HG02973 (cell line): ENCODE results near the gene EEF2KMT.
"Not testable (repeated sequence)": the region's sequence is repeated elsewhere in the genome, so short reads cannot be mapped to it uniquely, and the experiment has no call there.

Experiments used
- ATAC-seq: cut with Tn5 transposase; IDR thresholded peaks from one replicate; pipeline ENCODE4 v1.9.1; 2021; ENCODE audit warnings: moderate library complexity; ENCODE audit not compliant: unreplicated experiment

The EEF2KMT gene

GRCh38 chr16:5096437-5097060 is 1.0 kb downstream of the EEF2KMT start:
- not testable (repeated sequence) for ATAC-seq

GRCh38 chr16:5095145-5095830 is 2.3 kb downstream of the EEF2KMT start:
- not testable (repeated sequence) for ATAC-seq

DNA sequence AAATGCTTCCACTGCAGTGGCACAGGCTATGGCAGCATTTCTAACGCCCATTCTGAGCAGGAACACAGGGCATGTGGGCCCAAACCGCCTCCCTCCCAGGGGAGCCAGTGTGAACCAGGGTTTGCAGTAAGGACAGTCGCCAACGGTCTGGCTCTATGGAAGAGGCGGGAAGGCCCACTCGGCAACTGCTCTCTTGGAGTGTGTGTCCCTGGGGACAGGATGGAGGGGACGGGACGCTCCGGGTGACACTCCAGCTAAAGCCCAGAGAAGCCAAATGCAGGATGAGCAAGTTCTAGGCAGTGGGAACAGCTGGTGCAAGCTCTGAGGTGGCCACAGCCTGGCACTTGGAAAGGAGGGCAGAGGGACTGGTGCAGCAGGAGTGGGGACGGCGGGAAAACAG is 3.8 kb downstream of the EEF2KMT start:
- not testable (repeated sequence) for ATAC-seq

- ATAC-seq: not testable (repeated sequence)
These were observed 4.5 kb downstream of the EEF2KMT start for GRCh38 chr16:5093081-5093480.

- ATAC-seq: not testable (repeated sequence)
These were observed 7.0 kb downstream of the EEF2KMT start for GRCh38 chr16:5090592-5090991.

DNA sequence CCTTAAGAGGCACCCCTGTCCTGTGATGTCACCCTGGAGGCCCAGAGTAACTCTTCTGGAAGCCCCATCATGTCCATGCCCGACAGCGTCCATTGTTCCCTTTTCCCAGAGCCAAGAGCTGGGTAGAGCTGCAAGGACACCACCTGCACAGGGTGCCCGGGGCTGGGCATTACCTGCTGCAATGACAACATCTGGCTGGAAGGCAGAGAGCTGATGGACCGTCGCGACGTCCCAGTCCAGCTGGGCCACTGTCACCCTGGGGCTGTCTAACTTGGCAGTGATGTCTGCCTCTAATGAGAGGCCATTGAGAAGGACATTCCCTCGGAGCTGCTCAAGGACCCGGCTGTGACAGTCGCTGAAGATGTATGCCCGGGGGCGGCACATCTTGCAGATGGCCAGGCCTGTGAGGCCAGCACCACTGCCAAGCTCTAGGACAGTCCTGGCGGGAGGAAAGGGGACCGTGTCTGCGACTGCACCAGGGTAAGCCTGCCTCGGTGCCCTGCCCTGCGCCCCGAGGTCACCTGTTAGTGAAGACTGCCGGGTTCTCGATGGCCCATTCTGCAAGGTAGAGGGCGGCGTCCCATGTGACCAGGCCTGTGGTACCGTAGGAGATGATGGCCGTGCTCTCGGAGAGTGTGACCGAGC is 7.6 kb downstream of the EEF2KMT start:
- not testable (repeated sequence) for ATAC-seq

- ATAC-seq: not testable (repeated sequence)
These were observed 8.7 kb downstream of the EEF2KMT start for GRCh38 chr16:5088936-5089335.

GRCh38 chr16:5088086-5088790 is 9.4 kb downstream of the EEF2KMT start:
- ATAC-seq: not testable (repeated sequence)

- not testable (repeated sequence) for ATAC-seq
These were observed 11.9 kb downstream of the EEF2KMT start for GRCh38 chr16:5085716-5086115.

- not testable (repeated sequence) for ATAC-seq
These were observed 12.8 kb downstream of the EEF2KMT start for GRCh38 chr16:5084802-5085201.

DNA sequence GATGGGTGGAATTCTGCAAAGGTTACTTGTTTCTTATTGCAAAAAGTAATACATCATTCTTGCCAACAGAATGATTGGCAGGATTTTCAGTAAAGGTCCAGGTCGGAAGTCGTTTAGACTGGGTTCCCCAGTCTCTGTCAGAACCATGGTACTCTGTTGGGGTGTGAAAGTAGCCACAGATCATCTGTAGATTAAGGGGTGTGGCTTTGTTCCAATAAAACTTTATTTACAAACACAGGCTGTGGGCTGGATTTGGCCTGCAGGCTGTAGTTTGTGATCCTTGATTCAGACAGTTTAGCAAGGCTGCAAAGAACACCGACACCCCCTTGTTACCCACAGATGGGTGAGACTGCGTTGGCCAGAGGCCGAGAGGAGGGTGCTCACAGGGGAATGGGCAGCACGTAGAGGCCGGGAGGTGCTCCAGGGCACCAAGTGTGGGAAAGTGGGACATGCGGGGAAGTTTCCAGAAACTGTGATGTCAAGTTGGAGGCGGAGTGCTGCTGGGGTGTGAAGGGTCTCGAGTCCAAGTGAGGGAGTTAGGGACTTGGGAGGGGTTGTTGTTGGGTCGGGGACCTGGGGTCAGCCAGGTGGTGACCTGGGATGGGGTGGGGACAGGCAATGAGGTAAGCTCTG is 13.4 kb downstream of the EEF2KMT start:
- not testable (repeated sequence) for ATAC-seq

DNA sequence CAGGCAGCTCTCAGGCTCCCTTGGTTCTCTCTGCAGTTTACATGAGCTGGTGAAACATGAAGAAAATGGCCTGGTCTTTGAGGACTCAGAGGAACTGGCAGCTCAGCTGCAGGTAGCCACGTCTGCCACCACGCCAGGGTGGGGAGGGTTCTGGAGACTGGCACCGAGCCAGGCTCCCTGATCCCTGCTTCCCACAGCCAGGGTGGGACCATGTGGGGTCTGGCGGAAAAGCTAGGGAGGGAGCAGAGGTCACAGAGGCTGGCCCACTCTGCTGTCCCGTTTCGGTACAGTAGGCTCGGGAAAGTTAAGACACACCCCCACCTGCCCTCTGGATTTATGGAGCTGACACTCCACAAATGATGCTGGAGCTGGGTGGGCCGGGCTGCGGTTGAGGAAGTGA is 13.9 kb downstream of the EEF2KMT start:
- not testable (repeated sequence) for ATAC-seq

DNA sequence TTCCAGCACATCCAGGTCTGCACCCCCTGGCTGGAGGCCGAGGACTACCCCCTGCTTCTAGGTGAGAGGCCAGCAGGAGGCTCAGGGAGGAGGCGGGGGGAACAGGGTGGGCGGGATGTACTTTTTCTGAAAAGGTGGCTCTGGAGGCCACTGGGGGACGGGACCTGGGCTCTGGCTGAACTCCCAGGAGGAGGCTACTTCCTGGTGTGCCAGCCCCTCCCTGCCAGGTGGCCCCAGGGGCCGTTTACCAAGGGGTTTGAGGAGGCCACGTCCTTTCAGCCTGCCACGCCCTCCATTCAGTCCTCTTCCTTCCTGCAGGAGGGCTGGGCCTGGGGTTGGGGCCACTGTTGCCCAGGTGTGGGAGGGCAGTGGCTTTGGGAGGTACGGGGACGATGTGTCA is 16.6 kb downstream of the EEF2KMT start:
- ATAC-seq: not testable (repeated sequence)

DNA sequence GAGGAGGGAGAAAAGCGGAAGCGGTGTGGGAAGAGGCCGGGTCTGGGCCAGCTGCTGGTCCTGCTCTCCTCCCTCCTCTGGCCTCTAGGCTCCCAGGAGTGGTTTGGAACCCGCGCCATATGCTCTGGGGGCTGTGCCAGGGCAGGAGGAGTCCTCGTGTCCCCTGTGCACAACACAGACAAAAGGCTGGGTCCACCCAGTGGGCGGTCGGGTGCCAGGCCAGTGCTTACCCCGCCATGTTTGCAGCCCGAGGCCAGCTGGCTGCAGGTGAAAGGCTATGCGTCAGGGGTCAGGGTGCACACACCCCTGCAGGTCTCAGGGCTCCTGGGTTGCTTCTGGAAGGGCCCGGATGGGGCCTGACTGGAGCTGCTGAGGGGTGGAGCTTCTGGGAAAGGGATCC is 17.1 kb downstream of the EEF2KMT start:
- ATAC-seq: not testable (repeated sequence)

DNA sequence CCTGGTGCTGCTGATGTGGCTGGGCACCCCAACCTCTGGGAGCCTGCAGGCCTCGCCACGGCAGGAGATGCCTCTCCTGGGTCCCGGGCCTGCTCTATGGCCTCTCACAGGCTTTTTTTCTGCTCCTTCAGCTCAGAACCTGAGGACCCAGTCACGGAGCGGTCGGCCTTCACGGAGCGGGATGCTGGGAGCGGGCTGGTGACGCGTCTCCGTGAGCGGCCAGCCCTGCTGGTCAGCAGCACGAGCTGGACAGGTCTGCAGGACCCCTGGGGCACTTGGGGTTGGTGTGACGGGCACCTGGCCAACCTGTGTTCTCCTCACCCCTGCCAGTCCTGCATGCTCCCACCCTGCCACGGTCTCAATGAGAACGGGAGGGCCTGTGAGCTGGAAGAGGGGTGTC is 19.0 kb downstream of the EEF2KMT start:
- no peak for ATAC-seq

DNA sequence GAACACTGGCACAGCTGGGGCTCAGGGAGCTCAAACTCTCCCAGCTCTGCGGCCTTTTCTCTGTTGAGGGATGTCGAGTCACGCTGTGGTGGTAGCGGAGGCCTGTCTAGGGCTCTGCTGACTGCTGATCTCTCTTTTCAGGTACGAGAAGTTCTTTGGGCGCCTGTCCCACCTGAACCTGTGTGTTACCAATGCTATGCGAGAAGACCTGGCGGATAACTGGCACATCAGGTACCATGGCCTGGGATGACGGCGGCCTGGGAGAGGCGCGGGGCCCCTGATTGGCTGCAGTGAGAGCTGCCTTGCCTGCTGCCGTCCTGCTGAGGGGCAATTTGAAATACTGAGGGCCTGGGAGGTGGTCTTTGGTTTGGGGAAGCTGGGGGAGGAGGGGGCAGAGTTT is 20.3 kb downstream of the EEF2KMT start:
- ATAC-seq: no peak

- no peak for ATAC-seq
These were observed 22.0 kb downstream of the EEF2KMT start for GRCh38 chr16:5075637-5076036.

DNA sequence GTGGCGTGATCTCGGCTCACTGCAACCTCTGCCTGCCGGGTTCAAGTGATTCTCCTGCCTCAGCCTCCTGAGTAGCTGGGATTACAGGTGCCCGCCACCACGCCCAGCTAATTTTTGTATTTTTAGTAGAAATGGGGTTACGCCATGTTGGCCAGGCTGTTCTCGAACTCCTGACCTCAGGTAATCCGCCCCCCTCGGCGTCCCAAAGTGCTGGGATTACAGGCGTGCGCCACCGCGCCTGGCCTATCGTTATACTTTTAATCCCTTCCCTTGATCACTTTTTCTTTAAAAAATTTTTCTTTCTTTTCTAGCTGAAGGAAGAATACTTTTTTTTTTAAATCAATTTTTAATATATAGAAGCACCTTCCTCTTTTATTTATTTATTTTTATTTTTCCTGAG is 23.8 kb downstream of the EEF2KMT start:
- not testable (repeated sequence) for ATAC-seq

DNA sequence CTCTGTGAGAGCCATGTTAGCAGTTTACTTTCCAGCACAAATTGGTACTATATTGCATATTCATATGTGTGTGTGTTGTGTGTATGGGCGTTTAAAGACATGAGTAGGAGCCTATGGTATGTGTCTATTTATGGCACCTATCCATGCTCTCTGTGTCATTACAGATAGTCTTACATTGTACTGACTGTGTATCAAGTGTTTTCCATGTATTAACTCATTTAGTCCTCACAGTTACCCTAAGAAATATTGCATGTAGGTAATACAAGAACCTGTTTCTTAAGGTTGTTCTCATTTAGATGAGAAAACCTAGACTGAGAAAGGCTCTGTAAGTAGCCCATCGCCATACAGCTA is 24.3 kb downstream of the EEF2KMT start:
- ATAC-seq: no peak

GRCh38 chr16:5072334-5073278 is 25.0 kb downstream of the EEF2KMT start:
- no peak for ATAC-seq
